Esophagus (tissue), 2 donors: ENCODE measurements around the gene WWOX. TPM values are rescaled to one million over a fixed set of nuclear protein-coding genes. Genes with fewer than 3 reads are reported as not detected.

ENCODE experiments used
- H3K27ac ChIP-seq, 2 donors: one replicate each; pipeline ENCODE4 v1.5.1; 2013; ENCODE audit warnings: low read depth in 2 of 2, mild to moderate bottlenecking in 2 of 2, inconsistent platforms in 1 of 2, low read length in 1 of 2, moderate library complexity in 1 of 2
- H3K27me3 ChIP-seq, 2 donors: one replicate each; pipeline ENCODE4 v1.6.1; 2013; ENCODE audit warnings: low read length in 2 of 2, control low read depth in 1 of 2, mild to moderate bottlenecking in 1 of 2; ENCODE audit not compliant: insufficient read depth in 2 of 2, control insufficient read depth in 1 of 2
- H3K36me3 ChIP-seq, 2 donors: one replicate each; pipeline ENCODE4 v1.6.1; 2013; ENCODE audit warnings: low read length in 1 of 2; ENCODE audit not compliant: control insufficient read depth in 2 of 2, insufficient read depth in 2 of 2
- H3K4me1 ChIP-seq, 2 donors: one replicate each; pipeline ENCODE4 v1.6.1; 2013; ENCODE audit warnings: low read length in 1 of 2; ENCODE audit not compliant: control insufficient read depth in 2 of 2, insufficient read depth in 2 of 2
- H3K4me3 ChIP-seq, 2 donors: one replicate each; pipeline ENCODE4 v1.5.1; 2013; ENCODE audit warnings: low read length in 2 of 2, mild to moderate bottlenecking in 2 of 2, low read depth in 1 of 2, moderate library complexity in 1 of 2
- H3K9me3 ChIP-seq, 2 donors: one replicate each; pipeline ENCODE4 v1.6.1; 2013; ENCODE audit warnings: mild to moderate bottlenecking in 2 of 2, low read depth in 1 of 2, low read length in 1 of 2, moderate library complexity in 1 of 2; ENCODE audit not compliant: control insufficient read depth in 2 of 2, insufficient read depth in 1 of 2
- WGBS, 2 donors: extraction: QIAGEN DNeasy Blood & Tissue Kit; methylation state at CpG; one replicate each; pipeline ENCODE4 v1.1.7; 2013; 5-methylcytosine and 5-hydroxymethylcytosine counted together
- polyA plus RNA-seq, 2 donors: library from polyadenylated mRNA; stranded (reverse); fragments of 200-250 nt; gene quantifications; one replicate each; pipeline ENCODE4 v1.2.3, GENCODE V29; 2013
- donor health status: healthy with polysubstance abuse.
- donor health status: Bipolar disorder and iron deficiency.

Gene WWOX
- polyA plus RNA-seq, 2 donors = 6.4 to 9.1 TPM

GRCh38 chr16:79109771-79110170 lies 1010.3 kb downstream of the WWOX start:
- no peak overlapping the region for H3K27ac ChIP-seq
- 88 to 90% methylated on average over 5 of the region's 5 CpGs for WGBS, 2 donors
- H3K9me3 ChIP-seq = no peaks in the 10 kb centered on the region
- no peaks in the 10 kb centered on the region for H3K4me1 ChIP-seq
- no peak overlapping the region for H3K4me3 ChIP-seq
- H3K36me3 ChIP-seq = no peaks in the 10 kb centered on the region
- no peaks in the 10 kb centered on the region for H3K27me3 ChIP-seq

GRCh38 chr16:79110242-79110641 lies 1010.8 kb downstream of the WWOX start:
- no peaks in the 10 kb centered on the region for H3K27me3 ChIP-seq
- WGBS, 2 donors = 88 to 93% methylated on average over 3 of the region's 3 CpGs
- H3K27ac ChIP-seq = no peak overlapping the region
- no peaks in the 10 kb centered on the region for H3K36me3 ChIP-seq
- no peaks in the 10 kb centered on the region for H3K9me3 ChIP-seq
- H3K4me1 ChIP-seq = no peaks in the 10 kb centered on the region
- H3K4me3 ChIP-seq = no peak overlapping the region

- no peaks in the 10 kb centered on the region for H3K9me3 ChIP-seq
- H3K4me3 ChIP-seq = no peak overlapping the region
- no peak overlapping the region for H3K27ac ChIP-seq
- no peaks in the 10 kb centered on the region for H3K36me3 ChIP-seq
- no peaks in the 10 kb centered on the region for H3K4me1 ChIP-seq
- no peaks in the 10 kb centered on the region for H3K27me3 ChIP-seq
- 83 to 87% methylated on average over 3 of the region's 3 CpGs for WGBS, 2 donors
Measured at GRCh38 chr16:79110953-79111352, 1011.5 kb downstream of the WWOX start.

- Histone ChIP-seq H3K9me3 (no peaks in the 10 kb centered on the region), H3K4me1 (no peaks in the 10 kb centered on the region), H3K36me3 (no peaks in the 10 kb centered on the region), H3K27me3 (no peaks in the 10 kb centered on the region), H3K4me3 (no peak overlapping the region), H3K27ac (no peak overlapping the region)
- 95% methylated on average over 12 of the region's 12 CpGs for WGBS, 2 donors
Measured at GRCh38 chr16:79112462-79112861, 1013.0 kb downstream of the WWOX start.

- Histone ChIP-seq H3K27ac (no peak overlapping the region), H3K9me3 (no peaks in the 10 kb centered on the region), H3K4me3 (no peak overlapping the region), H3K36me3 (no peaks in the 10 kb centered on the region), H3K4me1 (no peaks in the 10 kb centered on the region), H3K27me3 (no peaks in the 10 kb centered on the region)
- WGBS, 2 donors = 83 to 85% methylated on average over 5 of the region's 5 CpGs
Measured at GRCh38 chr16:79113826-79114225, 1014.4 kb downstream of the WWOX start.

- Histone ChIP-seq H3K4me1 (no peaks in the 10 kb centered on the region), H3K36me3 (no peaks in the 10 kb centered on the region), H3K9me3 (no peaks in the 10 kb centered on the region), H3K4me3 (no peak overlapping the region), H3K27ac (no peak overlapping the region), H3K27me3 (no peaks in the 10 kb centered on the region)
- 74 to 80% methylated on average over 8 of the region's 8 CpGs for WGBS, 2 donors
Measured at GRCh38 chr16:79114759-79115158, 1015.3 kb downstream of the WWOX start.

GRCh38 chr16:79121906-79122305 lies 1022.5 kb downstream of the WWOX start:
- Histone ChIP-seq H3K4me1 (no peaks in the 10 kb centered on the region), H3K9me3 (no peaks in the 10 kb centered on the region), H3K4me3 (no peak overlapping the region), H3K36me3 (no peaks in the 10 kb centered on the region), H3K27me3 (no peaks in the 10 kb centered on the region), H3K27ac (no peak overlapping the region)
- WGBS, 2 donors = 95 to 97% methylated on average over 12 of the region's 12 CpGs

GRCh38 chr16:79122343-79122742 lies 1022.9 kb downstream of the WWOX start:
- Histone ChIP-seq H3K36me3 (no peaks in the 10 kb centered on the region), H3K9me3 (no peaks in the 10 kb centered on the region)
- WGBS, 2 donors = 95 to 97% methylated on average over 8 of the region's 8 CpGs

GRCh38 chr16:79124016-79124756 lies 1024.7 kb downstream of the WWOX start:
- H3K4me1 ChIP-seq = no peaks in the 10 kb centered on the region
- no peaks in the 10 kb centered on the region for H3K36me3 ChIP-seq
- H3K27ac ChIP-seq = no peak overlapping the region
- no peaks in the 10 kb centered on the region for H3K27me3 ChIP-seq
- 76 to 83% methylated on average over 18 of the region's 18 CpGs for WGBS, 2 donors
- no peak overlapping the region for H3K4me3 ChIP-seq
- no peaks in the 10 kb centered on the region for H3K9me3 ChIP-seq

More at GRCh38 chr16:79122343-79122742, 1022.9 kb downstream of the WWOX start:
- no peak overlapping the region for H3K27ac ChIP-seq
- no peak overlapping the region for H3K4me3 ChIP-seq
- no peaks in the 10 kb centered on the region for H3K27me3 ChIP-seq
- H3K4me1 ChIP-seq = no peaks in the 10 kb centered on the region

- H3K4me3 ChIP-seq = no peak overlapping the region
Measured at GRCh38 chr16:79127766-79128165, 1028.3 kb downstream of the WWOX start.

More at GRCh38 chr16:79127766-79128165, 1028.3 kb downstream of the WWOX start:
- H3K27ac ChIP-seq = no peak overlapping the region
- WGBS, 2 donors = 83 to 98% methylated on average over 1 of the region's 1 CpG
- no peaks in the 10 kb centered on the region for H3K4me1 ChIP-seq
- no peaks in the 10 kb centered on the region for H3K36me3 ChIP-seq
- H3K27me3 ChIP-seq = no peaks in the 10 kb centered on the region
- no peaks in the 10 kb centered on the region for H3K9me3 ChIP-seq
